Activated CD4-positive, alpha-beta T cell treated with anti-CD3 and anti-CD28 coated beads, Interleukin-2, amount 50 U/mL, for 1 hour (primary cell): ENCODE data around the gene SCYL1.
"Not testable (repeated sequence)": the region's sequence is repeated elsewhere in the genome, so short reads cannot be mapped to it uniquely, and the experiment has no call there.

Experiments
- DNase-seq: peaks from one replicate; pipeline ENCODE4 v3.0.0-alpha.2; 2020

The SCYL1 gene

GRCh38 chr11:65555693-65556231 is 30.9 kb downstream of the SCYL1 start:
- DNase-seq, result no peak

DNA sequence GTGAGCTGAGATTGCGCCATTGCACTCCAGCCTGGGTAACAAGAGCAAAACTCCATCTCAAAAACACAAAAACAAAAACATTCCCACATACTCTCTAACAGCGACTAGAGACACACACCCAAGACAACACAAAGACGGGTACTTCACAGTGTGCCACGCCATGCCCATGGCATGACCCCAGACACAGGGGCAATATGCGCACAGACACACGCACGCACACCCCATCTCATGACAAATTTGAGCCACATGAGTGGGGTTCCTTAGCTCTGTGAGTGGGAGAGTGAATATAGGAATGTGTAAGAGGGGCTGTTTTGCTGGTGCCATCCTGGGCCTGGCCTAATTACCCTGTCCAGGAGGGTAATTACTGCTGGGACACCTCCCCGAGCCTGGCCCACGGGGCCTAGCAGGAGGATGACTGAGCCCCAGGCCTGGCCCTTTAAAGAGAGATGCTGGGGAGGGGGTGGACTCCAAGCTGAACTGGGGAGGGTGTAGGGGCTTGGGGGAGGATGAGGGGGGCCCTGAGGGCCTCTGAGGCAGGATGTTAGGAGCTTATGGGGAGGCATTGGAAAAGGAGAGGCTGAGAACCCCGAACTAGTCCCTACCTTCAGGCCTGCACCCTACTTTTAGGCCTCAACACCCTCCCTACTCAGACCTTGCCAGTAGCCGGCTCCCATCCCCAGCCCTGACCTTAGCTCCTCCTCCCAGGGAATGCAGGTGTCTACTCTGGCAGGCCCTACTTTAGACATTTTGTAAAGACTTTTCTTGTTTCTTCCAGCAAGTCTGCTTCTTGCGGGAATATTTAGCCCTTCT is 31.8 kb downstream of the SCYL1 start:
- DNase-seq, result no peak

- no peak for DNase-seq
These were observed 32.6 kb downstream of the SCYL1 start for GRCh38 chr11:65557280-65558001.

DNA sequence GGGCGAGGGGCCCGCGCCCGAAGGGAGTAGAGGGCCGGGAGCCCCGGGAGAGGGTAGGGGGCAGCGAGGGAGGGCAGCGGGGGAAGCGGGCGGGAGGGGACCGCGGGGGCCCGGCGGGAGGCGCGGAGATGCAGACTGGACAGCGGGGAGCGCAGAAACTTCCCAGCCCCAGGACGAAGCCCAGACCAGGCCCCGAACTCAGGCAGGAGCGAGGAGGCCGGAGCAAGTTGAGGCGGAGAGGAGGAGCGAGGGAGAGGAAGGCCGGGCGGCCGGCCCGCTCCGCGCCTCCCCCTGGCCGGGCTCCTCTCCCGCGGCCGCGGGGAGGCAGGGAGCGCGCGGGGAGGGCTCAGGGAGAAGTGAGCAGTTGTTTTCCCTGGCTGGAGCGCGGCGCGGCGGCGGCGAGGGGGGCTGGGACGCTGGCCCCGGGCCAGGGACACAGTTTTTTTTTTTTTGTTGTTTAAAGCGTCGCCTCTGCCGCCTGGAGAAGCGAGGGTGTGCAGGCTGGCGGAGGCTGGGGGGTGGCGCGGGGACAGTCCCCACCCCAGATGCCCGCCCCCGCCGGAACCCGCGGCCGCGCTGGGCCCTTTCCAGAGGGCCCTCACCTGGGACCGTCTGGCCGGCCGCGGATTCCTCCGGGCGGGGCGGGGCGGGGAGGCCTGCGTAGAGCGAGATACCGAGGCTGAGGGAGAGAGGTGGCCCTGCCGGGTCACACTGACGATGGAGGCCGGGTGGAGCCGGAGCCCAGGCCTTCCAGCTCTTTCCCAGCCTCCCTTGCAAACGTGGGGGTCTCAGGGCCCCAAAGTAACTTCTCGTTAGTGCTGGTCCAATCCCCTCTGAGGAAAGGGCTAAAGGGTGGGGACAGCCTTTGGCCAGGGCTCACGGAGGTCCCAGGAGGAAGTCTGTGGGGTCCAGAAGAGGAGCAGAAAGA is 33.4 kb downstream of the SCYL1 start, which contains the start of gene LTBP3:
Gene LTBP3, minus strand, starts transcription at position 358 of the 928 bp plus-strand sequence. CDS start 400 bp downstream, outside the sequence.
- no peak for DNase-seq

DNA sequence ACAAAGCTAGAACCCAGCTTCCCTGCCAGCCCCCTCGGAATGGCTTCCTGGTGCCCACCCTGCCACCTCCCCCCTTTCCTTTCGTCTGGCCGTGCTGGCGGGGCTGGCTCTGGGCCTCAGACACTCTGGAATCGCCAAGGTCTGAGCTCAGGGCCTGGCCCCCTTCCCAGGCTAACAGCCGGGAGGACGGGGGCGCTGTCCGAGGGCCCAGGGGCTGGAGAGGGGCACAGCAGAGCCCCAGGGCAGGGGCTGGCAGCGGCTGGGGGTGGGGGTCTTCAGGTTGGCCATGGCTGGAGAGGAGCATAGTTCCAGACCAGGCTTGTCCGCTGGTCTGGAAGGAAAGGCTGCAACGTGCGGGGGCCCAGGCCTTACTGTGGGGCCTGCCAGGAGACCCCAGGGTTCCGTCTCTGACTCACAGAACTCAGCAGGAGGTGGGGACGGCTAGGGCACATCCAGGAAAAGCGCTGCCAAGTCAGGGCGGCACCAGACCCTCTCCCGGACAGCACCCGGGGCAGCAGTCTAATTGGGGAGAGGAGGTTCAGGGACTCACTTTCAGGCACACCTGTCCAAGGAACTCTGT is 34.1 kb downstream of the SCYL1 start:
- DNase-seq, result no peak

- no peak for DNase-seq
These were observed 34.7 kb downstream of the SCYL1 start for GRCh38 chr11:65559535-65559934.

DNA sequence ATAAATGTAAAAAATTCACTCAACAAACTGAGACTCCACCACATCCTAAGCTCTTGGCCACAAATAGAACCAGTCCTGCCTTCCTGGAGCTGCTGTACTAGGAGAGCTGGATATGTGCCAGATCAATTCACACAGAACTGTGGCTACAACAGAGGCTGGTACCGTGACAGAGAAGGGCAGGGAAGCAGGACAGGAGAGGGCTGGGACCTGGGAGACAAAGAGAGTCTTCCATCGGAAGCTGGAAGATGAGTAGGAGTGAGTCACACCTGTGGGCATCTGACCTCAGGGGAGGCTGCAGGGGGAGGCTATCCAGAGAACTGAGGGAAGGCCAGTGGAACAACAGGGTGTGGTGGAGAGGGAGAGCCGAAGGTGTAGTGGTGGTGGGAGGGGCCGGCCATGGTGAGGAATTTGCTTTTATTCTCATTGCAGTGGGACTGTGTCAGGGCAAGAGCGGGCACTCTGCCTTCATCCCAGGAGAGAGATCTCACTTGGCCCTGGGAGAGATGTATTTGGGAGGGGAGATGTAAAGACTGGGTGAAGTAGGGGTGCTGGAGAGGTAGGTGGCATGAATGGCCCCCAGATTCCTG is 35.2 kb downstream of the SCYL1 start:
- DNase-seq, result no peak

- no peak for DNase-seq
These were observed 35.9 kb downstream of the SCYL1 start for GRCh38 chr11:65560555-65561418.

GRCh38 chr11:65562020-65562419 is 37.1 kb downstream of the SCYL1 start:
- DNase-seq, result no peak

DNA sequence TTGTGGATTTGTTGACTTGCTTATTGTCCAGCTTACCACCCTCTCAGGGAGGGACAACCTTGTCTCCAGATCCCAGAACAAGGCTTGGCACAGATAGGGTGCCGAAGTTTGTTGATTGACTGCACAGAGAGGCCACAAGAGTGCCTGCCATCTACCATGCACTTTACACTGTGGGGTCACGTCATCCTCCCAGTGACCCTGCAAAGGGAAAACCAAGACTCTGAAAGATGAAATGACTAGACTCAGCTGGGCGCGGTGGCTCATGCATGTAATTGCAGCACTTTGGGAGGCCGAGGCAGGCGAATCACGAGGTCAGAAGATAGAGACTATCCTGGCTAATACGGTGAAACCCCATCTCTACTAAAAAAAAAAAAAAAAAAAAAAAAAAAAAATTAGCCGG is 37.9 kb downstream of the SCYL1 start:
- no peak for DNase-seq

- DNase-seq, result no peak
These were observed 38.7 kb downstream of the SCYL1 start for GRCh38 chr11:65563601-65564000.

DNA sequence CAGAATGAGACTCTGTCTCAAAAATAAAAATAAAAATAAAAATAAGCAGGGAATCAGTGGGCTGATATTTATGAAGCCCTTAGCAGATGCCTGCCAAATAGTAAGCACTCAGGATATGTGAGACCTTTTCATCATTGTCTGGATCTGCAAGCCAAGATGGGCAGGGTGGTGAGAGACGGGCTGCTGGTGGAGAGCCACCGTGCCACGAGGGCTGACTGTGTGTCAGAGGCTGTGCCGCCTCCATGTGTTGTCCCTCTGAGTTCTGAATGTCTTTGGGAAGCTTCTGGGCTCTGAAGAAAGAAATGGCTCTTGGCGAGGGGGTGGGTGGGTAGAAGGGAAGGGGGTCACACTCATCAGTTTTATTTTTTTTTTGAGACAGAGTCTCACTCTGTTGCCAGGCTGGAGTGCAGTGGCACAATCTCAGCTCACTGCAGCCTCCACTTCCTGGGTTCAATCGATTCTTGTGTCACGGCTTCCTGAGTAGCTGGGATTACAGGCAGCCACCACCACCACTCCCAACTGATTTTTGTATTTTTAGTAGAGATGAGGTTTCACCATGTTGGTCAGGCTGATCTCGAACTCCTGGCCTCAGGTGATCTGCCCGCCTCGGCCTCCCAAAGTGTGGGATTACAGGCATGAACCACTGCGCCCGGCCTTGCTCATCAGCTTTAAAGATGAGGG is 40.1 kb downstream of the SCYL1 start:
- not testable (repeated sequence) for DNase-seq

DNA sequence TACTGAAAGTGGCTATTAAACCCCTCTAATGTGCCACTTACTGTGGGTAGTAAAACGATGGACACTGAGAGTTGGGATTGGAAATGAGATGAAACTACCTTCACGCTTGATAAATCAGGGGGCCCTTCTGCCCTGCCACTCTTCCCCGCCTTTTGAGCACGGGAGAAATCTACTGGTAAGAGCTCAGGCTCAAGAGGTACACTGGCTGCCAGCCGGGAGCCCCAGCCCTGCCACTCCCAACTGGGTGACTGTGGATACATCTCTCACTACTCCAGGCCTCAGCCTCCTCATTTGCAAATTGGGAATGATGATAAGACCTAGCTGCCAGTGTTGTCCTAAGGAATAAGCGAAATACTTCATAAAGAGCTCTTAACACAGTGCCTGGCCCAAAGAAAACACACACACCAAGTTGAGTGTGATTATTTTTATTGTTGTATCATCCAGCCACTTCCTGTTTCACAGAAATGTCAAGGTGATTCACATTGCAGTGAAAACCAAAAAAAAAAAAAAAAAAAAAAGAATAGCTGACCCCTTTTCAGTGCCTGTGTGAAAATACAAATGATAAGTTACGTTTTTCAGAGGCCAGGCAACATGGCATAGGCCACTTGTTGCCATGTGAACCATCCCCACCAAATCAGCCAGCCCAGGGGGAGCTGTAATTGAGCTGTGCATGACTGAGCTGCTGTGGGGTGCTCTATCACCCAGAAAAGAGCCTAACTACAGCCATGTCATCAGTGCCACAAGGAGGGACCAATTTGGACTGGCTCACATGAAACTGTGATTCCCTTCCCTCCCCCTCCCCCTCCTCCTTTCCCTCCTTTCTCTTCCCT is 41.0 kb downstream of the SCYL1 start:
- DNase-seq, result no peak

GRCh38 chr11:65569164-65569972 is 44.5 kb downstream of the SCYL1 start:
- no peak for DNase-seq

DNA sequence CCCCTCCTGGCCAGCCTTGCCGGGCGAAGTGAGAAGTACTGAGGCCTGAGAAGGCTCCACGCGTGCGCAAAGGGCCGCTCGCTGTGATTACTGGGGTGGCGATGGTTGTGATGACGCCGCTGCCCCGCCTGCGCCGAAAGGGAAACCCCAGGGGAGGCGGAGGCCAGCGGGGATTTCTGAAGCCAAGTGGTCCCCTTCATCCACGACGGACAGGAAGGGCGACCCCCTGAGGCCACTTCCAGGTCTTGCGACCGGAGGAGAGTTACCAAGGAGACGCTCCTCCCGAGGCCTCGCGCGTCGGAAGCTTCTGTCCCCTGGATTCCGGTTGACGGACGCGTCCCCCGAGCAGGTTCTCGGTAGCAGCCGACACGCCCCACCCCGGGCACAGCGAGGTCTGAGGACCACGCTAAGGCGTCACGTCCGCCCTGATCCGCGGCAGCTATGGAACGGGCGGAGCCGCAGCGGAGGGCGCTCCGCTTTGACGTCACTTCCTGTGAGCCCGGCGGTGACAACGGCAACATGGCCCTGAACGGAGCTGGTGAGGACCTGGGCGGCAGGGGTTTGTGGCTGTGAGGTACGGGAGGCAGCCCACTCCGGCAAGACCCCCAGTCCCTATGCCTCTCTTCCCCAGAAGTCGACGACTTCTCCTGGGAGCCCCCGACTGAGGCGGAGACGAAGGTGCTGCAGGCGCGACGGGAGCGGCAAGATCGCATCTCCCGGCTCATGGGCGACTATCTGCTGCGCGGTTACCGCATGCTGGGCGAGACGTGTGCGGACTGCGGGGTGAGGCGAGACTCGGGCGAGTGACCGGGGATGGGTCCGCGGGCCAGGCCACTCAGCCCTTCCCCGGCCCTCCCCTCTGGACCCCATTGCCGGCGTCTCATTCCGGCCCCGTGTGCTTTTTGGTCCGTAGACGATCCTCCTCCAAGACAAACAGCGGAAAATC is 45.4 kb downstream of the SCYL1 start, which contains the start of gene ZNRD2:
Gene ZNRD2, plus strand, starts transcription at position 505 of the 946 bp plus-strand sequence. Its CDS starts 15 bp downstream, at position 520.
- DNase-seq, result peak; percentile 98

DNA sequence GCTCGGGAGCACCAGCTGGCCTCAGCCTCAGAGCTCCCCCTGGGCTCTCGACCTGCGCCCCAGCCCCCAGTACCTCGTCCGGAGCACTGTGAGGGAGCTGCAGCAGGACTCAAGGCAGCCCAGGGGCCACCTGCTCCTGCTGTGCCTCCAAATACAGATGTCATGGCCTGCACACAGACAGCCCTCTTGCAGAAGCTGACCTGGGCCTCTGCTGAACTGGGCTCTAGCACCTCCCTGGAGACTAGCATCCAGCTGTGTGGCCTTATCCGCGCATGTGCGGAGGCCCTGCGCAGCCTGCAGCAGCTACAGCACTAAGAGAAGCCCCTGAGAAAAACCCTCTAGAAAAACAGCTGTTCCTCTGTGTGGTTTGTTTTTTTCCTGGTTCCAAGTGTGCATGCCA is 46.5 kb downstream of the SCYL1 start:
- no peak for DNase-seq

DNA sequence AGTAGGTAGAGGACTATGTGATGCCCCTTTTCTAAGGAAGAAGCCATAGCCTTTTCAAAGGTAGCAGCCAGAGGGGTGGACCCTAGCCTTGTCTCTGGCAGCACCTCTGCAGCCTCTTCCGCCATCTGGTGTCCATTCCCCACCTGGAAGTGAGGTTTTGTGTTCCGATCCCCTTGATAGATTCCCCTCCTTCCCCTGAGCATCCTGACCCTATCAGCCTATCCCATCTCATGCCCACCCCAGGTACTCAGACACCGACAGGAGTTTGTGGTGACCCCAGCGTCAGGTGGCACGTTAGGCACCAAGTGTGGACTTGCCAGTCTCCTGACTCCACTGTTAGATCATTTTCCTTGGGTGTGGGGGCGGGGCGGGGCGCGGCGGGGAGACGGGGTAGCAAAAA is 47.1 kb downstream of the SCYL1 start:
- no peak for DNase-seq
